ENCODE measurements around the gene AVPR1A. TPM values are rescaled to one million over a fixed set of nuclear protein-coding genes. Genes with fewer than 3 reads are reported as not detected.

AVPR1A gene
- total and polyA plus RNA-seq, 10 of the 15 experiments (the other 5 are each of a cell fraction or from before 2014, with no cell fraction given) = 0.04 to 0.10 TPM; not detected in 8

- no peaks in the 10 kb centered on the region for H4K20me1 ChIP-seq (ENCODE audit: control insufficient read depth, insufficient read depth)
- no peaks in the 10 kb centered on the region for H3K9me3 ChIP-seq (replicated peaks; ENCODE audit: control insufficient read depth, insufficient read depth, low read length)
- ChIA-PET CTCF (no interaction called here), RAD21 (ENCODE audit: unreplicated experiment) (no interaction called here), POLR2A (no interaction called here), SMC1A (ENCODE audit: uncharacterized antibody, unreplicated experiment) (no interaction called here)
- no peak for FAIRE-seq
- no peak overlapping the region for H3K4me2 ChIP-seq (ENCODE audit: control insufficient read depth, insufficient read depth)
- no peaks in the 10 kb centered on the region for H3K79me2 ChIP-seq (ENCODE audit: control insufficient read depth, insufficient read depth, low read length)
- H2AFZ ChIP-seq (ENCODE audit: control insufficient read depth, low read depth, low read length) = no peak overlapping the region
- no peaks in the 10 kb centered on the region for H3K36me3 ChIP-seq (ENCODE audit: control insufficient read depth in 2 of 2, insufficient read depth in 2 of 2, low read length in 1 of 2)
- no peak overlapping the region for H3K27ac ChIP-seq (ENCODE audit: control insufficient read depth, insufficient read depth)
- no peak overlapping the region for H3K9ac ChIP-seq (ENCODE audit: control insufficient read depth, insufficient read depth, low read length)
- no peak for DNase-seq (ENCODE audit: low read depth, low spot score)
- 3% methylated on average over 2 of the region's 2 CpGs for WGBS (ENCODE audit: insufficient coverage, insufficient replicate concordance, low lambda C conversion rate, missing lambda C conversion rate)
- no peaks in the 10 kb centered on the region for H3K4me1 ChIP-seq (ENCODE audit: control insufficient read depth, insufficient read depth, low read length)
- ATAC-seq = no peak
- intact Hi-C loops (cut with micrococcal nuclease; ENCODE audit: unreplicated experiment) = loop anchor here (2.0 to 10.0 kb wide), 4 partner anchors 319 to 1155 kb away; partner anchors contain the start of gene DPY19L2
- no peak overlapping the region for H3K4me3 ChIP-seq
- no peaks in the 10 kb centered on the region for H3K27me3 ChIP-seq (replicated peaks in 1 of 2; ENCODE audit: control insufficient read depth in 2 of 2, insufficient read depth in 2 of 2, low read length in 1 of 2)
- BruUV-seq (replicated peaks) = no TSS peak
- in situ Hi-C loops (cut with MboI) = loop anchor here (25.0 kb wide), 1 partner anchor 1160 kb away; no protein-coding TSS in a partner anchor
- TF ChIP-seq CBX5 (IDR thresholded peaks at IDR 0.05; ENCODE audit: low read depth) (no peak), SREBF2 (IDR thresholded peaks at IDR 0.05; ENCODE audit: low read length) (no peak), CUX1 (IDR thresholded peaks at IDR 0.05; ENCODE audit: insufficient replicate concordance, low read depth, low read length) (no peak), RFX5 (IDR thresholded peaks at IDR 0.05; ENCODE audit: low read depth, low read length) (no peak), CHD2 (IDR thresholded peaks at IDR 0.05; ENCODE audit: borderline replicate concordance, low read depth, low read length) (no peak), ZBTB4 (CRISPR knock-in tag; IDR thresholded peaks at IDR 0.05) (no peak), ESRRA (IDR thresholded peaks at IDR 0.05; ENCODE audit: low read length) (no peak), RB1 (IDR thresholded peaks at IDR 0.05; ENCODE audit: borderline replicate concordance) (no peak), POU2F2 (IDR thresholded peaks at IDR 0.05; ENCODE audit: borderline replicate concordance, low read depth, low read length) (no peak)
- TF ChIP-seq, protein P1, sequence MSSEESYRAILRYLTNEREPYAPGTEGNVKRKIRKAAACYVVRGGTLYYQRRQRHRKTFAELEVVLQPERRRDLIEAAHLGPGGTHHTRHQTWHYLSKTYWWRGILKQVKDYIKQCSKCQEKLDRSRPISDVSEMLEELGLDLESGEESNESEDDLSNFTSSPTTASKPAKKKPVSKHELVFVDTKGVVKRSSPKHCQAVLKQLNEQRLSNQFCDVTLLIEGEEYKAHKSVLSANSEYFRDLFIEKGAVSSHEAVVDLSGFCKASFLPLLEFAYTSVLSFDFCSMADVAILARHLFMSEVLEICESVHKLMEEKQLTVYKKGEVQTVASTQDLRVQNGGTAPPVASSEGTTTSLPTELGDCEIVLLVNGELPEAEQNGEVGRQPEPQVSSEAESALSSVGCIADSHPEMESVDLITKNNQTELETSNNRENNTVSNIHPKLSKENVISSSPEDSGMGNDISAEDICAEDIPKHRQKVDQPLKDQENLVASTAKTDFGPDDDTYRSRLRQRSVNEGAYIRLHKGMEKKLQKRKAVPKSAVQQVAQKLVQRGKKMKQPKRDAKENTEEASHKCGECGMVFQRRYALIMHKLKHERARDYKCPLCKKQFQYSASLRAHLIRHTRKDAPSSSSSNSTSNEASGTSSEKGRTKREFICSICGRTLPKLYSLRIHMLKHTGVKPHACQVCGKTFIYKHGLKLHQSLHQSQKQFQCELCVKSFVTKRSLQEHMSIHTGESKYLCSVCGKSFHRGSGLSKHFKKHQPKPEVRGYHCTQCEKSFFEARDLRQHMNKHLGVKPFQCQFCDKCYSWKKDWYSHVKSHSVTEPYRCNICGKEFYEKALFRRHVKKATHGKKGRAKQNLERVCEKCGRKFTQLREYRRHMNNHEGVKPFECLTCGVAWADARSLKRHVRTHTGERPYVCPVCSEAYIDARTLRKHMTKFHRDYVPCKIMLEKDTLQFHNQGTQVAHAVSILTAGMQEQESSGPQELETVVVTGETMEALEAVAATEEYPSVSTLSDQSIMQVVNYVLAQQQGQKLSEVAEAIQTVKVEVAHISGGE (CRISPR knock-in tag; IDR thresholded peaks at IDR 0.05) = no peak
- TF ChIP-seq, protein P2, sequence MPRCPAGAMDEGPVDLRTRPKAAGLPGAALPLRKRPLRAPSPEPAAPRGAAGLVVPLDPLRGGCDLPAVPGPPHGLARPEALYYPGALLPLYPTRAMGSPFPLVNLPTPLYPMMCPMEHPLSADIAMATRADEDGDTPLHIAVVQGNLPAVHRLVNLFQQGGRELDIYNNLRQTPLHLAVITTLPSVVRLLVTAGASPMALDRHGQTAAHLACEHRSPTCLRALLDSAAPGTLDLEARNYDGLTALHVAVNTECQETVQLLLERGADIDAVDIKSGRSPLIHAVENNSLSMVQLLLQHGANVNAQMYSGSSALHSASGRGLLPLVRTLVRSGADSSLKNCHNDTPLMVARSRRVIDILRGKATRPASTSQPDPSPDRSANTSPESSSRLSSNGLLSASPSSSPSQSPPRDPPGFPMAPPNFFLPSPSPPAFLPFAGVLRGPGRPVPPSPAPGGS (IDR thresholded peaks at IDR 0.05; ENCODE audit: borderline replicate concordance, insufficient read depth, low read depth, low read length, poor library complexity, severe bottlenecking) = no peak
These were observed 49.1 kb downstream of the AVPR1A start for GRCh38 chr12:63101920-63102319.
